Upper lobe of right lung (tissue), 1 donor: ENCODE results near the gene ARHGEF37. TPM values are rescaled to one million over a fixed set of nuclear protein-coding genes. Genes with fewer than 3 reads are reported as not detected.
A peak's percentile ranks its signal among the peaks of the same experiment; 100 is the strongest.
"Not testable (repeated sequence)": the region's sequence is repeated elsewhere in the genome, so short reads cannot be mapped to it uniquely, and the experiment has no call there.

Source experiments
- ATAC-seq: fragments of 200-7000 bp; cut with Tn5 transposase; one replicate; pipeline ENCODE4 v1.9.1; 2020; ENCODE audit warnings: mild to moderate bottlenecking, moderate library complexity
- DNase-seq: peaks from one replicate; pipeline ENCODE4 v3.0.0-alpha.2; 2020
- H3K27ac ChIP-seq: fragments of 200-600 bp; one replicate; pipeline ENCODE4 v1.8.0; 2022
- H3K27me3 ChIP-seq: fragments of 200-600 bp; one replicate; pipeline ENCODE4 v1.8.0; 2022; ENCODE audit warnings: mild to moderate bottlenecking
- H3K36me3 ChIP-seq: fragments of 200-600 bp; one replicate; pipeline ENCODE4 v1.8.0; 2022
- H3K4me1 ChIP-seq: fragments of 200-600 bp; one replicate; pipeline ENCODE4 v1.8.0; 2022
- H3K4me3 ChIP-seq: fragments of 200-600 bp; one replicate; pipeline ENCODE4 v1.8.0; 2022; ENCODE audit warnings: mild to moderate bottlenecking
- H3K9me3 ChIP-seq: fragments of 200-600 bp; one replicate; pipeline ENCODE4 v1.8.0; 2022
- CTCF ChIP-seq: fragments of 200-600 bp; IDR thresholded peaks from one replicate; pipeline ENCODE4 v1.8.0; 2022; ENCODE audit warnings: antibody characterized with exemption
- intact Hi-C: fragments of 100-400 bp; cut with DNase I; formaldehyde crosslinking; loops from one replicate; pipeline ENCODE4 v1.11.0; 2022
- total RNA-seq: library from RNA; stranded (reverse); fragmentation: NEBNext Ultra II Directional; extraction: Animal tissue kit (Norgen Biotek cat#: 25700); gene quantifications from one replicate; pipeline ENCODE4 v1.2.1, GENCODE V29; 2021
- donor health status: DM: no; HTN: yes; CAD: no; lungs with severe emphysema.

Gene ARHGEF37
- total RNA-seq, 1 donor from 2014 or later = 13.3 TPM

- ATAC-seq = no peak
- intact Hi-C loops = loop anchor here (10.0 kb wide), 1 partner anchor 157 kb away; no protein-coding TSS in a partner anchor
- DNase-seq = no peak
- Histone ChIP-seq H3K36me3 (no peaks in the 10 kb centered on the region), H3K27me3 (no peaks in the 10 kb centered on the region), H3K9me3 (no peaks in the 10 kb centered on the region), H3K4me3 (no peak overlapping the region), H3K27ac (no peak overlapping the region), H3K4me1 (no peaks in the 10 kb centered on the region)
- TF ChIP-seq CTCF = no peak
Observed at GRCh38 chr5:149667829-149668330, 86.6 kb downstream of the ARHGEF37 start.

DNA sequence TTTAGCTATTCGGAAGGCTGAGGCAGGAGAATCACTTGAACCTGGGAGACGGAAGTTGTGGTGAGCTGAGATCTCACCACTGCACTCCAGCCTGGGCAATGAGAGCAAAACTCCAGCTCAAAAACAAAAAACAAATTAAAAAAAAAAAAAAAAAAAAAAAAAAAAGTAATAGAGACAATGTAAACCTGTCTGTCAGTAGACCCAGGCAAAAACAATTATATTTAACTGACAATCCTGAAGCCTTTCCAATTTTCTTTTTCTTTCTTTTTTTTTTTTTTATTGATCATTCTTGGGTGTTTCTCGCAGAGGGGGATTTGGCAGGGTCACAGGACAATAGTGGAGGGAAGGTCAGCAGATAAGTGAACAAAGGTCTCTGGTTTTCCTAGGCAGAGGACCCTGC is 88.0 kb downstream of the ARHGEF37 start:
- not testable (repeated sequence) for DNase-seq, H3K36me3 ChIP-seq, H3K4me1 ChIP-seq, H3K27me3 ChIP-seq, H3K27ac ChIP-seq, H3K4me3 ChIP-seq, H3K9me3 ChIP-seq, ATAC-seq
- intact Hi-C loops = loop anchor here (10.0 kb wide), 1 partner anchor 156 kb away; no protein-coding TSS in a partner anchor

DNA sequence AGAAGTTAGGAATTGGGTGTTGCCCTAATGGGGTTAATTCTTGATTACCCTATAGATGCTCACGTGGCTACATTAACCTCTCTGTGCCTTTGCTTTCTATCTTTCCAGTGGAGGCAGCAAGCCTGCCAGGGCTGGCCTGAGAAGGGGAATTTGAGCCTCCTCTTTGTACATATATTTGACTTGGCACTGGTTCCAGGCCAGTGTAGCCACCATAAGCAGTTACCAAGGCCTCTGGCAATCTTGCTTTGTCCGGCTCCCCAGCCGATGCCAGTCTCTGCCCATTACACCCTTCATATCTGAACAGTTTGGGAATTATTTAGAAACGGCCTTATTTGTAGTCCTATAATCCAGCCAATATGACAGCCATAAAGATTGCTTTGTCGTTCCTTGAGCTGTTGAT is 90.2 kb downstream of the ARHGEF37 start:
- Histone ChIP-seq H3K9me3 (no peaks in the 10 kb centered on the region), H3K4me1 (no peaks in the 10 kb centered on the region), H3K27ac (no peak overlapping the region), H3K36me3 (no peaks in the 10 kb centered on the region), H3K4me3 (no peak overlapping the region), H3K27me3 (no peaks in the 10 kb centered on the region)
- no peak for TF ChIP-seq CTCF
- peak; percentile 25 for ATAC-seq
- intact Hi-C loops = no loop called here
- DNase-seq = no peak

DNA sequence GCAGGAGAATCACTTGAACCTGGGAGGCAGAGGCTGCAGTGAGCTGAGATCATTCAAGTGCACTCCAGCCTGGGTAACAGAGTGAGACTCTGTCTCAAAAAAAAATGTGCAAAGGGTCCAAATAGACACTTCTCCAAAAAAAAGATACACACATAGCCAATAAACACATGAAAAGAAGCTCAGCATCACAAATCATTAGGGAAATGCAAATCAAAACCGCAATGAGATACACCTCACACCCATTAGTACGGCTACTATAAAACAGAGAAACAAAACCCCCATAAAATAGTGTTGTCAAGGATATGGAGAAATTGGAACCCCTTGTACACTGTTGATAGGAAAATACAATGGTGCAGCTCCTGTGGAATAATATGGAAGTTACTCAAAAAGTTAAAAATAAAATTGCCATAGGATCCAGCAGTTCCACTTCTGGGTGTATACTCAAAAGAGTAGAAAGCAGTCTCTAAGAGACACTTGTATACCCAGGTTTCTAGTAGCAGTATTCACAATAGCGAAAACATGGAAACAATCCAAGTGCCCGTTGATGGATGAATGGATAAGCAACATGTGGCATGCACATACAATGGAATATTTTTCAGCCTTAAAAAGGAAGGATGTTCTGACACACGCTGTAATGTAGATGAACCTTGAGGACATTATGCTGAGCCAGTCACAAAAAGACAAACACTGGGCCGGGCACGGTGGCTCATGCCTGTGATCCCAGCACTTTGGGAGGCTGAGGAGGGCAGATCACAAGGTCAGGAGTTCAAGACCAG is 91.6 kb downstream of the ARHGEF37 start:
- Histone ChIP-seq H3K27ac (no peak overlapping the region), H3K27me3 (no peaks in the 10 kb centered on the region), H3K36me3 (no peaks in the 10 kb centered on the region), H3K9me3 (no peaks in the 10 kb centered on the region), H3K4me1 (no peaks in the 10 kb centered on the region), H3K4me3 (no peak overlapping the region)
- DNase-seq (no peak), ATAC-seq (no peak)
- intact Hi-C loops = no loop called here
- no peak for TF ChIP-seq CTCF

GRCh38 chr5:149674686-149675085 is 93.4 kb downstream of the ARHGEF37 start:
- Histone ChIP-seq H3K27ac (no peak overlapping the region), H3K36me3 (no peaks in the 10 kb centered on the region), H3K9me3 (no peaks in the 10 kb centered on the region), H3K4me1 (no peaks in the 10 kb centered on the region), H3K4me3 (no peak overlapping the region), H3K27me3 (no peaks in the 10 kb centered on the region)
- TF ChIP-seq CTCF = no peak
- no peak for ATAC-seq
- intact Hi-C loops = no loop called here
- no peak for DNase-seq

DNA sequence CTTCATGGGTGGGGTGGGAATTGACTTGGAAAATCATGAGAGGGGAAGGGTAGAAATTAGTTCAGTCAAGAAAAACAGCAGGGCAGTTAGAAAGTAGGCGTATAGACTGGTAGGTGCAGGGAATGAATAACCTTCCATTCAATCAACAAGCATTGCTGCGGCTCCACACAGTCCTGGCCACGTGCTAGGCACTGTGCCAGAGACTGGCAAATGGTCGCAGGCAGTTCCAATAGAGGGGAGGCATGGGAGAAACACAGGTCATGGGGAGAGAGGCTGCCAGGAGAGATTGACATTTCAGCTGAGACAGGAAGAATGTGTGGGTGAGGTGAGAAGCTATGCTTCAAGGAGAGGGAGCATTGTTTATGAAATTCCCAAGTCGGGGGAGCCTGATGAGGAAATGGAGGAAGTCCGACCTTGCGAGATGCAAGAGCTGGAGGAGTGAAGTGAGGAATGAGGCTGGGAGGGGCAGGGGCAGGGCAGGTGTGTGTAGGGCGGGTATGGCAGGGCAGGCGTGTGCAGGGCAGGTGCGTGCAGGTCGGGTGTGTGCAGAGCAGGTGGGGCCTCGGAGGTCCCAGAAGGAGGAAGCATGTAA is 94.4 kb downstream of the ARHGEF37 start:
- no peak for TF ChIP-seq CTCF
- Histone ChIP-seq H3K36me3 (no peaks in the 10 kb centered on the region), H3K4me3 (no peak overlapping the region), H3K9me3 (no peaks in the 10 kb centered on the region), H3K27me3 (no peaks in the 10 kb centered on the region), H3K4me1 (no peaks in the 10 kb centered on the region), H3K27ac (no peak overlapping the region)
- no peak for DNase-seq
- peak; percentile 52 for ATAC-seq
- intact Hi-C loops = no loop called here
